Measurements from ENCODE around the gene C22orf42.
"Not testable (repeated sequence)": the region's sequence is repeated elsewhere in the genome, so short reads cannot be mapped to it uniquely, and the experiment has no call there.

The C22orf42 gene

DNA sequence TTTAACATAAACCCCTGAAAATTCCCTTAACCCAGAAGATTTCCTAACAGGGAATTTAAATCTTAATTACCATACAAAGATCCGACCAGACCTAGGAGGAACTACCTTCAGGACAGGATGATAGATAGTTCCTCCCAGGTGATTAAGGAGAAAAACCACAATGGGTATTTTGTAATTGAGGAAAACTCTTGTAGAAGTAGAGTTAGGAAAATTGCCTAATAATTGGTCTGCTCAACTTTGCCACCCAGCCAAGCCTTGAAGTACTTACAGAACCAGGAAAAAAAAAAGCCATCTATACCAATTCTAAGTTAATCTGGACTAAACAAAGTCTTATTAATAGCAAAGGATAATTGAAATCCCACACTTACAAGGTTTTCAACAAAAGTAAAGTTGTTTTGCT, 20.5 kb downstream of the C22orf42 start:
- Histone ChIP-seq H3K4me3 (peak overlapping the region in 2 of 7 experiments; percentile 0 to 39), H3K27ac (peak overlapping the region in 1 of 21 experiments; percentile 75)

DNA sequence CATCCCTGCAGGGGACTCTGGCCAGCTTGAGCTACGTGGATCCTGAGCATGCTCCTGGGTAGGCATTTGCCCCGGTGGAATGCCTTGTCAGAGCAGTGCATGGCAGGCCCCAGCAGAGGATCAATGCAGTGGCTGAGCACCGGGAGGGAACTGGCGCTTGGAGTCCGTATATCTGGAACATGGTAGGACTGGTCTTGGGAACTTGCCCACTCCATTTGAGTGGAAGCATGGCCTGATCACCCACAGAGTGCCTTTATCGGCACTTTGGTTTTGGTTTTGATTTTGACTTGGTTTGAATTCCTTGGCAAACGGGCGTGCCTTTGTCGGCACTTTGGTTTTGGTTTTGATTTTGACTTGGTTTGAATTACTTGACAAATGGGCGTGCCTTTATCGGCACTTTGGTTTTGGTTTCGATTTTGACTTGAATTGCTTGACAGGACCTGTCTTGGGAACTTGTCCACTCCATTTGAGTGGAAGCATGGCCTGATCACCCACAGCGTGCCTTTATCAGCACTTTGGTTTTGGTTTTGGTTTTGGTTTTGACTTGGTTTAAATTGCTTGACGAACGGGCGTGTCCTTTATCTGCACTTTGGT, 21.3 kb downstream of the C22orf42 start:
- Histone ChIP-seq H3K4me3 (peak overlapping the region; percentile 0 to 39 (median 34)), H3K27ac (peak overlapping the region in 9 of 21 experiments; percentile 14 to 75 (median 45))

DNA sequence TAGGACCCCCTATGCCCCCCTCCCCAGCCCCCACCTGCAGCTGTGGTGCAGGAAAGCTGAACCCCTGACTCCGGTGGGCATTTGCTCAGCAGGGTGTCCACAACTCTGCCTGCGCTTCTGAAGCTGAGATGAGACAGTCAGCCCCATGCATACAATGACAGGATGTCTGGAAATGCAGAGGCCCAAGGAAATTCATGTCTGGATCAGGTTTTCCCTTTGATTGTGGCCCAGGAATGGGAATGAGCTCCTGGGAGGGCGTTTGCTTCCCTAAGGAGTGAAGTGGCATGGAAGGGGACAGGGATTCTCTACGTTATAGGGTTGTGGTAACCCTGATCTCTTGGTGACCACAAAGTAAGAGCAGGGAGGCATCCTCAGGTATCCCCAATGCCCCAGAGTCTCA, 22.2 kb downstream of the C22orf42 start:
- not testable (repeated sequence) for H3K27ac ChIP-seq, H3K4me3 ChIP-seq

DNA sequence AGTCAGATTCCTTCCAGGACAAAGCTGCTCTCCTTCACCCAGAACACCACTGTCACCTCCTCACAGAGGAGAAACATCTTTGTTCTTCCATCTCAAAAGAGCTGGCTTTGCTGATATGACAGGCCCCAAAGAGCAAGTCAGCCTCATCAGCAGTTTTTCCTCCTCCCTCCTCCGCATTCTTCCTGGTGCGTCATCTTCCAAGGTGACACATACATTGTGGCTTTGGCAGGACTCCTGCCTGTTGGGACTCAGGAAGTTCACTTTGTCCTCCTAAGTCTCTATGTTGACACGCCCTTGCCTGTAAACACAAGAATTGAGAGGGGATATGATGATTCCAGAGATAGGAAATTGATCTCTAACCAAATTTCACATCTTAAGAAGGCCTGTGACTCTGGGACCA, 23.1 kb downstream of the C22orf42 start:
- H3K27ac ChIP-seq, H3K4me3 ChIP-seq: not testable (repeated sequence)

DNA sequence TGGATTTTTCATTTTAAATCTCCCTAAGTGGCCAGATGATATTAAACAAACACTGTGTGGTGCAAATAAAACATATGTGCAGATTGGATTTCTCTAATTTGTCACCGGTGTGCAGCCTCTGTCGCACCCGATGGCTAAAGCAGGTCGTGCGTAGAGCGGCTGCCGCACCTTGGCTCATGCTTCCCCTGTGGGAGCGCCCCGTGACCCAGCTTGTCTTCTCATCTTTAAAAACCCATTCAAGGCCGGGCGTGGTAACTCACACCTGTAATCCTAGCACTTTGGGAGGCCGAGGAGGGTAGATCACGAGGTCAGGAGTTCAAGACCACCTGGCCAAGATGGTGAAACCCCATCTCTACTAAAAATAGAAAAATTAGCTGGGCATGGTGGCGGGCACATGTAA, 24.3 kb downstream of the C22orf42 start:
- H3K27ac ChIP-seq, H3K4me3 ChIP-seq: not testable (repeated sequence)

DNA sequence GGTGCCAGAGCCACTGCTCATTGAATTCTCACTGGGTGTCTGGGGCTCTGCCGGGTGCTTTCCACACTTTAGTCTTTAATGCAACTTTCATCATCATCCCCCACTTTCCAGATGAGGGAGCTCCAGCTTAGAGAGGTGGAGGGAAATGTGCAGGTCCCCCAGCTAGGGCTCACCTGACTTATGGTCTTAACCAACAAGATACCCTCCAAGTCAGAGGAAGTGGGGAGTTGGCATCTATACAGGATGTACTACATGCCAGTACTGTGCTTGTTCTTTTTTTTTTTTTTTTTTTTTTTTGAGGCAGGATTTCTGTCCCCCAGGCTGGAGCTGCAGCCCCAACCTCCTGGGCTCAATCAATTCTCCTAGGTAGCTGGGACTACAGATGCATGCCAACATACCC, 26.3 kb downstream of the C22orf42 start:
- H3K4me3 ChIP-seq = no peak overlapping the region
- no peak overlapping the region for H3K27ac ChIP-seq

DNA sequence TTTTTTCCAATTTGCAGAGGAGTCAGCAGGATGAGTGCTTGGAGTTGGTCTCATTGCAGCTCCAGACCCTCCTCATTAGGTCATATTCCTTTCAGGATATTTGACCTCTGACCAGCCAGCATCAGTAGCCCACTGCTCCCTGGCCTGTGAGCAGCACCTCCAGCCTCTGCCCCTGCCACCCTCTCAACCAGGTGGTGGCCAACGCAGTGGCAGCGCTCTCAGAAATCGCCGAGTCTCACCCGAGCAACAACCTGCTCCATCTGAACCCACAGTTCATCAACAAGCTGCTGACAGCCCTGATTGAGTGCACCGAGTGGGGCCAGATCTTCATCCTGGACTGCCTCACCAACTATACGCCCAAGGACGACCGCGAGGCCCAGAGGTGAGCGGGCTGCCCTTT, 27.0 kb downstream of the C22orf42 start:
- Histone ChIP-seq H3K27ac (no peak overlapping the region), H3K4me3 (no peak overlapping the region)

DNA sequence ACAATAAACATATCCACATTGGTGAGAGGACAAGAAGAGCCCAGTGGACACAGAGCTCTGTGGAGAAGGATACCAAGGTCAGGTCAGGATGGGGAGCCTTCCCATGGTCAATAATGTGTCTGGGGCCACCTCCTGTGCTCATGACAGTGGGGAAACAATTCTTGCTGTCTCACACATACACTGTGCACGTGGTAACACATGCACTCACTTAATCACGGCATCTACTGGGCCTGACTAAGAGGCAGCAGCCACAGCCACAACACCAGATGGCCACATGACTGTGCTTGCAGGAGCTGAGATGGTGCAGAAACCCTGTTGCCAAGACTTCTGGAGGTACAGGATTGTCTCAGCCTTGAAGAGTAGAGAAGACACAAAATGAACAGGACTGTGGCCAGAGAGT, 28.6 kb downstream of the C22orf42 start:
- H3K4me3 ChIP-seq = no peak overlapping the region
- H3K27ac ChIP-seq = no peak overlapping the region

DNA sequence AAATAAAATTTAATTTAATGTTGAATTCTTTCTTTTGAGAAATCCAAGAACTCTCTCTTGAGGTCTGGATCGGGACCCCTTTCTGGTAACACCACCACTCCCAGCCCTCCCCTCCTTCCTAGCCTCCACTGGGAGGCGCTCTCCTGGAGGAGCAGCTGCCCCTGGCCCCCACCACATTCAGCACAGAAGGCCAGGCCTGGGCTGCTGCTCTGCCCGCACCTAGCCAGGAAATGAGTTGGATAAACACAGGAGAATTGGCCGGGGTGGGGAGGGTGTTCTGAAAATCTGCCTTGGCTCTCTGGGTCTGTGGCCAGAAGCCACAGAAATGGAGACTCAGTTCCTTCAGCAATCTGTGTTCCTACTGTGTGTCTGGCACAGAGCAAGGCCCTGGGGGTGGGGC, 31.2 kb downstream of the C22orf42 start:
- H3K27ac ChIP-seq = no peak overlapping the region
- no peak overlapping the region for H3K4me3 ChIP-seq

DNA sequence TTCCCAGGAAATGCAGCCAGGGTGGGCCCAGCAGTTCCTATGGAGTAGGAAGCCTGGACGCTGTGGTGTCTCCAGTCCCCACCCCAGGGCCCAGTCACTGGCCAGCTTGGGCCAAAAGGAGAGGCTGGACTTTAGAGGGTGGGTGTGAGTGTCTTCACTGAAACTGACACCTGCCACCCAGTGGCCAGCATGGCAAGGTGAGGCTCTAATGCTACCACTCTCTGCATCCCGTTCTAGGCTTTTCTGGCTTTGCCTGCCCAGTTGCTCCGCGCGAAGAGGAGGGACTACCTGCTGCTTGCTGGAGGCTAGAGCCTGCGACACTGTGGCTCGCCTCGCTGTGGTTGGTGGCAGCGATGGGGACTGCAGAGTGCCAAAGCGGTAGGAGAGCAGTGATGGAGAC, 35.4 kb downstream of the C22orf42 start:
- no peak overlapping the region for H3K4me3 ChIP-seq
- H3K27ac ChIP-seq = no peak overlapping the region

DNA sequence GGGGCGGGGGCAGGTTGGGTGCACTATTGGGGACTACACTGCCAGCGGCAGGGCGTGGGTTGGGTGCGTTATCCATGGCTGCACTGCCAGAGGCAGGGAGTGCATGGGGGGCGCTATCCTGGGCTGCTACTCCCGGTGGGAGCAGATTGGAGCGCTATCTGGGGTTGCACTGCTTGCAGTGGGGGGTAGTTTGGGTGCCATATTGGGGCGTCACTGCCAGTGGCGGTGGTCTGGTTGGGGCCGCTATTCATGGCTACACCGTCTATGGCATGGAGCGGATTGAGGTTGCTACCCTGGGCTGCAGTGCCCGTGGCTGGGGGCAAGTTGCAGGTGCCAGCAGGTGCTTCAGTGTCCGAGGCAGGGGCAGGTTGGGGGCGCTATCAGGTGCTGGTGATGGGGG, 36.2 kb downstream of the C22orf42 start:
- H3K27ac ChIP-seq = no peak overlapping the region

DNA sequence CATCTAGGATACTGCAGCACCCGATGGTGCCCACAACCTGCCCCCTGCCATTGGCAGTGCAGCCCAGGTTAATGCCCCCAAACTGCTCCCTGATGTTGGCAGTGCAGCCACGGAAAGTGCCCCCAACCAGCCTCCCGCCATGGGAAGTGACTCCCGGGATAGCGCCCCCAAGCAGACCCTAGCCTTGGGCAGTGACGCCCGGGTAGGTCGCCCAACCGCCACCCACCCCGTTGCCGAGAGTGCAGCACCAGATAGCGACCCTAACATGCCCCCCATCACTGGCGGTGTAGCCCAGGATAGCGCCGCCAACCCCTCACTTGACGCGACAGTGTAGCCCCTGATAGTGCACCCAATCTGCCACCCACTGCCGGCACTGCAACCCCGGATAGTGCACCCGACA, 38.5 kb downstream of the C22orf42 start:
- H3K27ac ChIP-seq = no peak overlapping the region
- H3K4me3 ChIP-seq = no peak overlapping the region

More for the DNA sequence above, 36.2 kb downstream of the C22orf42 start:
- no peak overlapping the region for H3K4me3 ChIP-seq

DNA sequence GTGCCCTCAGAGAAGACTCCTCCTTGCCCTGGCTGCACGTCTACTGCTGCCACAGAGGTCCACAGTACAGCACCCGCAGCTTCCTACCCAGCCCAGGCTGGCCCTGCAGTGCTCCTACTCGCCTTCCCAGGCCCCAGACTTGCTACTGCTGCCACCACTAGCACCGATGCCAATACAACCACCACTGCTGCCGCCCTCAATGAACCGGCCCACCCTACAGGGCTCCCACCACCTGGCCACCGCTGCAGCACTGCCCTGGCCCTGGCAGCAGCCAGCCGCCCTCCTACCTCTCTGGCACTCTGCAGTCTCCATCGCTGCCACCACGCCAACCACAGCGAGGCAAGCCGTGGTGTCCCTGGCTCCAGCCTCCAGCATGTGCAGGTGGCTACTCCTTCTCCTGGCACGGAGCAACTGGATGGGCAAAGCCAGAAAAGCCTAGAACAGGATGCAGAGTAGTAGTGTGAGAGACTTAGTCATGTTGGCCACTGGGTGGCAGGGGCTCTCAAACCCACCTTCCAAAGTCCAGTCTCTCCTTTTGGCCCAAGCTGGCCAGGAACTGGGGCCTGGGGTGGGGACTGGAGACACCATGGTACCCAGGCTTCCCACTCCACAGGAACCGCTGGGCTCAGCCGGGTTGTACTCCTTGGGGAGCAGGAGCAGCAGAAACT, 39.4 kb downstream of the C22orf42 start:
- Histone ChIP-seq H3K27ac (no peak overlapping the region), H3K4me3 (no peak overlapping the region)

DNA sequence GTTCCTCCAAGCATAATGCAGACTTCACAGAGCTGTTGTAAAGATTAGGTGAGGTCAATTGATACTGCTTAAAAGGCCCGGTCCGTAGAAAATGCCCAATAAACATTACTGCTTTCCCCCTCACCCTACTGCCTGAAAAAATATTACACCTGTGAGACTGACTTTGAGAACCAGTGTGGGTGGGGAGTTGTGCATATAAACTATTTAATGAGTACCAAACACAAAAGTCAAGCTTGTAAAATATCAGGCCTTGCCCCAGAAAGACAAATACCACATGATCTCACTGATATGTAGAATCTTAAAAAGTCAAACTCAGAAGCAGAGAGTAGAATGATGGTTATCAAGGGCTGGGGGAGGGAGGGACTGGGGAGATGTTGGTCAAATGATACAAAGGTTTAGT, 46.7 kb downstream of the C22orf42 start:
- H3K4me3 ChIP-seq = no peak overlapping the region
- H3K27ac ChIP-seq = no peak overlapping the region

DNA sequence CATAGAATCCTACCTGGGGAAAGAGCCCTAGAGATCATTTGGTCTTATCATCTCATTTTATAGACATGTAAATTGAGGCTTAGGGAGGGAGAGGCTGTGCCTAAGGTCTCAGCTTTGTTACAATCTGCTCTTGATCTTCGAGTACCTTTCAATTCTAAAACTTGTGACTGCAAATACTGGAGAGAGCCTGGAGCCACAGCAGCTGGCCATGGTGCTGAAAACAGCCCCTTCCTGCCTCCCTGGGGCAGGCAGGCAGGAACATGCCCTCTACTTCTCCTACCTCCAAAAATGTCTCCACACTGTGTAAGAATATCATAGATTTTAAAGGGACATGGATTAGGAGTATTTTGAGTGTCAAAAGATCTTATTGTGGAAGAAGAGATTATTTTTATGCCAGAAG, 52.2 kb downstream of the C22orf42 start:
- no peak overlapping the region for H3K4me3 ChIP-seq
- H3K27ac ChIP-seq = no peak overlapping the region

DNA sequence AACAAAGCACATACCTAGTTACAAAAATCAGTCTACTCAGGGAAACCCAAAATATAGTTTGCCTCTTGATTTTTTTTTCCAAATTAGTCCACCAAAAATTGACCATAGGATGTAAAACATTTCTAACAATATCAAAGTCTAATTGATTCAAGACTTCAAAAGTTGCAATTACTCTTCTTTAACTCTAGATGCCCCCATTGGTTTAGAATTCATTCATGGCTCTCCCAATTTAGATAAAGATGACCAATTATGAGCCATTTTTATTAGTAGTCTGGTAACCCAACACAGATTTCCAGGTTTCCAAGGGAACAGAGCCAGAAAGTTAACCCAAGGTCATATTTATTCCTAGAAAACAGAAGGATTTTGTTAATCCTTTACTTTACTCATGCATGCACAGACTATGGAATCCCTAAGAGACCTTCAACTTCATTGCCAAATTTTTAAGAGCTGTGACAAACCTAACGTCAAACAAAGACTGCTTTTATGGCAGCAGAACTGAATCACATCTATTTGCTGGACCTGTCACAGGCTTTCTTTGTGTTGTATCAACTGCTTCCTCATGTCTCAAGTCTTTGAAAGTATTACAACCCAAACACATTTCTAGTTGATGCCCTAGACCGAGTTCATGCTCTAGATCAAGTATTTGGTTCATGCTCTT, 55.3 kb downstream of the C22orf42 start:
- no peak overlapping the region for H3K27ac ChIP-seq
- no peak overlapping the region for H3K4me3 ChIP-seq

DNA sequence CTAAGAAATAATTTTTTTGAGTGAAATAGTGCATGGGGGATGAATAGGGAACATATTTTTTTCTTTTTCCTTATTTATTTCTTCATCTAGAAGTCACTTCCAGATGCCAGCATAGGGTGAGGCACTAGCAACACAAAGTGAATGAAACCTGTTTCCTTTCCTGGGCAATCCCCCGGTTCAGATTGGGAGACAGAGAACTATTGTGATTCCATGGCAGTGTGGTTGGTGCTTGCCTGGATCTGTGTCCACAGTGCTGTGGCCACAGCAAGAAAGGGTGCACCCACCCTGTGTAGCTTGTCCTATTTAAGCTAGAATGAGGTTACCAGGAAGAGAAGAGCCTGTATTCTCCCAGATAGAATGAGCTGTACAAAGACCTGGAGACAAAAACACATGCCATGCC, 58.4 kb downstream of the C22orf42 start:
- Histone ChIP-seq H3K4me3 (no peak overlapping the region), H3K27ac (no peak overlapping the region)
